SU-DHL-6 (cell line): ENCODE data around the gene TANC1.

Experiments
- CTCF ChIP-seq: fragments of 200-600 bp; sonication (generic); IDR thresholded peaks from one replicate; pipeline ENCODE4 v1.5.1; 2017; ENCODE audit warnings: antibody characterized with exemption, mild to moderate bottlenecking, low read length, moderate library complexity; ENCODE audit not compliant: insufficient read depth, poor library complexity, severe bottlenecking
- EZH2phosphoT487 ChIP-seq: fragments of 200-600 bp; sonication (generic), shearing (Covaris generic); conservative IDR thresholded peaks from 2 replicates; pipeline ENCODE4 v1.6.1; 2018; ENCODE audit warnings: mild to moderate bottlenecking, antibody characterized with exemption, low read length, moderate library complexity, mixed read lengths

- TF ChIP-seq CTCF (no peak), EZH2phosphoT487 (no peak)
Measured at GRCh38 chr2:159149747-159150146, 181.3 kb downstream of the TANC1 start.
